GM12801 (cell line): ENCODE measurements around the gene EFCC1.

Source experiments
- CTCF ChIP-seq: IDR thresholded peaks from one replicate; pipeline ENCODE4 v1.5.1; 2011; ENCODE audit warnings: control low read depth; ENCODE audit not compliant: insufficient read length; ENCODE audit errors: extremely low read depth

Gene EFCC1

GRCh38 chr3:129036222-129037092 is 35.4 kb downstream of the EFCC1 start:
- TF ChIP-seq CTCF = no peak

- no peak for TF ChIP-seq CTCF
These were observed 36.0 kb downstream of the EFCC1 start for GRCh38 chr3:129037093-129037419.

- TF ChIP-seq CTCF = no peak
These were observed 37.2 kb downstream of the EFCC1 start for GRCh38 chr3:129038121-129038855.

GRCh38 chr3:129039271-129040038 is 38.4 kb downstream of the EFCC1 start:
- TF ChIP-seq CTCF = no peak

GRCh38 chr3:129040039-129040336 is 38.9 kb downstream of the EFCC1 start:
- no peak for TF ChIP-seq CTCF

- TF ChIP-seq CTCF = no peak
These were observed 39.6 kb downstream of the EFCC1 start for GRCh38 chr3:129040579-129041300.

GRCh38 chr3:129045675-129046036 is 44.6 kb downstream of the EFCC1 start:
- TF ChIP-seq CTCF = no peak
